GM21786 (cell line): ENCODE data around the gene KCNMA1.
"Not testable (repeated sequence)": the region's sequence is repeated elsewhere in the genome, so short reads cannot be mapped to it uniquely, and the experiment has no call there.

Experiments used
- ATAC-seq: cut with Tn5 transposase; IDR thresholded peaks from one replicate; pipeline ENCODE4 v1.9.1; 2021; ENCODE audit not compliant: unreplicated experiment

The KCNMA1 gene

GRCh38 chr10:77664696-77665095, 27.1 kb upstream of the KCNMA1 start:
- no peak for ATAC-seq

GRCh38 chr10:77664008-77664407, 26.4 kb upstream of the KCNMA1 start:
- ATAC-seq: no peak

DNA sequence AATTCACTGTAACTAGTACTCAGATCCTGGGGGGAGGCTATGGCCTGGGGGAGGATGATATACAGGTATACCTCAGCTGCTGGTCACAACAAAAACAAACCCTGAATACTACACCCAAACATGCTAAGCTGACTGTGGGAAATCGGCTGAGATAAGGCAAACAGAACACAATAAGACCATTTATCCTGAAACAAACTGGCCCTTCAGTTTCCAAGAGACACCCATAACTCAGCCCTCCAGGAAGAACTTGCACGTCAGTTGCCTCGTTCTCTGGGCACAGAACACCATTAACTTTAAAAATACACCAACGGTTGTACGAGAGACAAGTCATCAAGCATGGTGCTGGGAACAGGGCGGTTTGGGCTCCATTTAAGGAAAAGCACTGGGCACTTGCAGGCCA, 24.1 kb upstream of the KCNMA1 start:
- no peak for ATAC-seq

- no peak for ATAC-seq
These were observed 23.5 kb upstream of the KCNMA1 start for GRCh38 chr10:77661100-77661499.

- not testable (repeated sequence) for ATAC-seq
These were observed 21.6 kb upstream of the KCNMA1 start for GRCh38 chr10:77659046-77659670.

- no peak for ATAC-seq
These were observed 15.6 kb upstream of the KCNMA1 start for GRCh38 chr10:77653210-77653609.

DNA sequence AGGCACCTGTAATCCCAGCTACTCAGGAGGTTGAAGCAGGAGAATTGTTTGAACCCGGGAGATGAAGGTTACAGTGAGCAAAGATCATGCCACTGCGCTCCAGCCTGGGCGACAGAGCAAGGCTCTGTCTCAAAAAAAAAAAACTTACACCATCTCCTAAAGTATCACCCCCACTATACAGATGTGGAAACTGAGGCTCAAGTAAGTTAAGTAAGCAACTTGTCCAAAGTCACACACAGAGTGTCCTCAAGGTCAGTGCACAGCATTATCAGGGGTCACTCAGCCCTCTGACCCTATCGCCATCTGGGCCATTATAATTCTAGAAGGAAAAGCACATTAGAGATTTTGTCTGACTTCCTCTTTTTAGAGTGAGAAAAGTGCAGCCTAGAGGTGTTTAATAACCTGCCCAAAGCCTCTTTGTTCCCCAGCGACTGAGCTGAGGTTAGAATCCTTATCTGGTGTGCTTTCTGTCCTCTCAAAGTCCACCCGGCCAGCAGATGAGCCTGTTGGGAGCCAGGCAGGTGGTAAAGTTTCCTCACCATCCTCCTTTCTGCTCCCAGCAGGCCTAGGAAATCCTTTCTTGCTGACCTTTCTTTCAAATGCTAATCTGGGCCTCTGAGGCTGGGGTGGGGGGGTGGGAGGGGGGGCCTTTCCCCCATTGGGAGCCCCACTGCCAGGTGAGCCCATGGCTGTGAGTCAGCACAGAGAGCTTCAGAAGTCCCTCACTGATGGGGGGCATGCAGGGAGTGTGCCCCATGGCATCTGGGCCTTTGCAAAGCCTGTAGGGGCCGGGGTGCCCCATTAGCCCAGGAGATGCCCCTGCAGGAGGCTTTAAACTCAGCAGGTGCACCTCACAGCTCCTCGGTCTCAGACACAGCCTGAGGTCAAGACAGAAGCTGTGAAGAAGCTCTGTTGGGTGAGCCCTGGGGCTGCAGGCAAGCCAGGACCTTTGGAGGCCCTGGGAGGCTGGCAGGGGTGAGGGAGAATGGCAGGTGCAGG, 12.0 kb upstream of the KCNMA1 start:
- ATAC-seq: no peak

GRCh38 chr10:77648472-77648871, 10.9 kb upstream of the KCNMA1 start:
- no peak for ATAC-seq

GRCh38 chr10:77647543-77648293, 10.1 kb upstream of the KCNMA1 start:
- no peak for ATAC-seq

GRCh38 chr10:77644557-77645243, 7.1 kb upstream of the KCNMA1 start:
- ATAC-seq: no peak

- ATAC-seq: no peak
These were observed 6.3 kb upstream of the KCNMA1 start for GRCh38 chr10:77643795-77644468.

GRCh38 chr10:77641788-77642397, 4.3 kb upstream of the KCNMA1 start:
- ATAC-seq: no peak

DNA sequence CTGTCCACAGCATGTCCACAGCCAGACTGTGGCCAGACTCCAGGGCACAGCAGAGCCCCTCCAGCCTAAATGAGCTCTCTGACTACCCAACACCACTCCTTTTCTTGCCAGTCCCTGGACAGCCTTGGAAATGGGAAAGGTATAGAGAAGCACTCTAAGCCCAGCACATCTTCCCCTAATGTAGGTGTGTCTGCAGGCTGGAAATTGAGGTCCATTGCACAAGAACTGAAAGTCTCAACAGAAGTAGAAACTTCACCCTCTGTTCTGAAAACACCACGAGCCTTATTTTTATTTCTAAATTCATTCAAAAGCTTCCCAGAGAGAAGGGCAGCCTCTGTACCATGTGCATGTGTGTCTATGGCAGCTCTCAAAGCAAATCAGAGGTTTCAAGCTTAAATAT, 3.7 kb upstream of the KCNMA1 start:
- ATAC-seq: no peak

GRCh38 chr10:77640167-77640566, 2.6 kb upstream of the KCNMA1 start:
- no peak for ATAC-seq

DNA sequence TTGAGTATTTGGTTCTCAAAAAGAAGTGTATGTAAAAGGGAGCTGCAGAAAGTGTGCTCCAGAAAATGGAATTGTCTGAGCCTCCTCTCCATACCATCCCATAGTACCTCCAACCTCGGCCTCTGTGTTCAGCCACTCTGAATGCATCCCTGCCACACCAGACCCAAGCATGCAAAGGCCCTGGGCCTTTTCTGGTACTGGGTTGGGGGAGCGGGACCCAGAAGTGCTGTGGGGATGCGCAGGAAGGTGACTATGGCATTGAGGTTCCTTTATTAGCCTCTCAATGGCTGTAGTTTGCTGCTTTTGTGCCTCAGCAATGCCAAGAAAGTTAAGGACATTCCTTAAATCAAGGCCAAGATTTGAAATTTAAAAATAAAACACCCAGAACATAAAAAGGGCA, 2.1 kb upstream of the KCNMA1 start:
- no peak for ATAC-seq

- ATAC-seq: no peak
These were observed 903 bp upstream of the KCNMA1 start for GRCh38 chr10:77638321-77639101.

GRCh38 chr10:77636967-77637531, 559 bp downstream of the KCNMA1 start:
- no peak for ATAC-seq

- no peak for ATAC-seq
These were observed 1.2 kb downstream of the KCNMA1 start for GRCh38 chr10:77636282-77636966.
